Upper lobe of right lung (tissue), 1 donor: ENCODE results near the gene HIRIP3. TPM values are rescaled to one million over a fixed set of nuclear protein-coding genes. Genes with fewer than 3 reads are reported as not detected.

Experiments
- ATAC-seq: fragments of 200-7000 bp; cut with Tn5 transposase; one replicate; pipeline ENCODE4 v1.9.1; 2020; ENCODE audit warnings: mild to moderate bottlenecking, moderate library complexity
- DNase-seq: peaks from one replicate; pipeline ENCODE4 v3.0.0-alpha.2; 2020
- H3K27ac ChIP-seq: fragments of 200-600 bp; one replicate; pipeline ENCODE4 v1.8.0; 2022
- H3K27me3 ChIP-seq: fragments of 200-600 bp; one replicate; pipeline ENCODE4 v1.8.0; 2022; ENCODE audit warnings: mild to moderate bottlenecking
- H3K36me3 ChIP-seq: fragments of 200-600 bp; one replicate; pipeline ENCODE4 v1.8.0; 2022
- H3K4me1 ChIP-seq: fragments of 200-600 bp; one replicate; pipeline ENCODE4 v1.8.0; 2022
- H3K4me3 ChIP-seq: fragments of 200-600 bp; one replicate; pipeline ENCODE4 v1.8.0; 2022; ENCODE audit warnings: mild to moderate bottlenecking
- H3K9me3 ChIP-seq: fragments of 200-600 bp; one replicate; pipeline ENCODE4 v1.8.0; 2022
- CTCF ChIP-seq: fragments of 200-600 bp; IDR thresholded peaks from one replicate; pipeline ENCODE4 v1.8.0; 2022; ENCODE audit warnings: antibody characterized with exemption
- intact Hi-C: fragments of 100-400 bp; cut with DNase I; formaldehyde crosslinking; loops from one replicate; pipeline ENCODE4 v1.11.0; 2022
- total RNA-seq: library from RNA; stranded (reverse); fragmentation: NEBNext Ultra II Directional; extraction: Animal tissue kit (Norgen Biotek cat#: 25700); gene quantifications from one replicate; pipeline ENCODE4 v1.2.1, GENCODE V29; 2021
- donor health status: DM: no; HTN: yes; CAD: no; lungs with severe emphysema.

Gene HIRIP3
- total RNA-seq, 1 donor from 2014 or later: 20.3 TPM

GRCh38 chr16:30003670-30004423 lies 8.4 kb upstream of the HIRIP3 start:
- H3K27ac ChIP-seq: no peak overlapping the region
- no peak for ATAC-seq
- TF ChIP-seq CTCF: no peak
- no peak overlapping the region for H3K4me3 ChIP-seq
- no peaks in the 10 kb centered on the region for H3K4me1 ChIP-seq
- intact Hi-C loops: loop anchor here (10.0 kb wide), 1 partner anchor 149 kb away; no protein-coding TSS in a partner anchor
- H3K27me3 ChIP-seq: peaks cover 5% of the 10 kb centered on the region
- peaks cover 13% of the 10 kb centered on the region for H3K36me3 ChIP-seq
- DNase-seq: no peak
- no peaks in the 10 kb centered on the region for H3K9me3 ChIP-seq

- no peak for DNase-seq
- intact Hi-C loops: loop anchor here (10.0 kb wide), 1 partner anchor 148 kb away; no protein-coding TSS in a partner anchor
- TF ChIP-seq CTCF: no peak
Observed at GRCh38 chr16:30002614-30003346, 7.4 kb upstream of the HIRIP3 start.

GRCh38 chr16:30000735-30001631 lies 5.6 kb upstream of the HIRIP3 start:
- TF ChIP-seq CTCF: no peak
- DNase-seq: no peak
- peaks cover 17% of the 10 kb centered on the region for H3K36me3 ChIP-seq
- no peak overlapping the region for H3K27ac ChIP-seq
- H3K4me3 ChIP-seq: no peak overlapping the region
- peaks cover 9% of the 10 kb centered on the region for H3K4me1 ChIP-seq
- no peaks in the 10 kb centered on the region for H3K27me3 ChIP-seq
- intact Hi-C loops: loop anchor here (10.0 kb wide), 1 partner anchor 146 kb away; no protein-coding TSS in a partner anchor
- ATAC-seq: no peak
- H3K9me3 ChIP-seq: no peaks in the 10 kb centered on the region

More at GRCh38 chr16:30002614-30003346, 7.4 kb upstream of the HIRIP3 start:
- ATAC-seq: no peak
- no peaks in the 10 kb centered on the region for H3K27me3 ChIP-seq
- H3K4me3 ChIP-seq: no peak overlapping the region
- H3K36me3 ChIP-seq: peaks cover 17% of the 10 kb centered on the region
- H3K27ac ChIP-seq: no peak overlapping the region
- no peaks in the 10 kb centered on the region for H3K9me3 ChIP-seq
- no peaks in the 10 kb centered on the region for H3K4me1 ChIP-seq

DNA sequence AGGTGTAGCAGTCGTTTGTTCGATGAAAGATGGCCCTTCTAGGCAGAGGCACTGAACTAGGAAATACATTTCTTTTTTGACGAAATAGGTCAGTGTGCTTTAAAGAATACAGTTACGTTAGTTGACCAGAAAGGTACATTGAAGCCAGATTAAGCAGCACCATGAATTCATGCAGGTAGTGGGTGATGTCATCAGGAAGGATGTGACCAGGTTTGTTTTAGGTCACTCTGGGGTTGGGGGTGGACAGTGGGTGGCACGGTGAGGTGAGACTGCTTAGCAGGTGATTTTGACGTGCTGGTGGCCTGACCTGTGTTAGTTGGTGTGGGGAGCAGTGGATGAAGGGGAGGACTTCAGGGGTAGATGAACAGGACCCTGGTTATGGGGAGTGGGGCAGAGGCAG lies 4.2 kb upstream of the HIRIP3 start:
- Histone ChIP-seq H3K27ac (no peak overlapping the region), H3K4me1 (peaks cover 13% of the 10 kb centered on the region), H3K27me3 (no peaks in the 10 kb centered on the region), H3K4me3 (no peak overlapping the region), H3K9me3 (no peaks in the 10 kb centered on the region), H3K36me3 (peaks cover 17% of the 10 kb centered on the region)
- ATAC-seq: no peak
- DNase-seq: no peak
- no peak for TF ChIP-seq CTCF
- intact Hi-C loops: loop anchor here (10.0 kb wide), 2 partner anchors 75 to 145 kb away; partner anchors contain the start of gene KCTD13

GRCh38 chr16:29996766-29997250 lies 1.4 kb upstream of the HIRIP3 start:
- Histone ChIP-seq H3K27me3 (no peaks in the 10 kb centered on the region), H3K4me1 (peaks cover 23% of the 10 kb centered on the region), H3K36me3 (peaks cover 35% of the 10 kb centered on the region), H3K4me3 (peak overlapping the region; percentile 98), H3K9me3 (no peaks in the 10 kb centered on the region), H3K27ac (peak overlapping the region; percentile 97)
- TF ChIP-seq CTCF: no peak
- DNase-seq: no peak
- no peak for ATAC-seq
- intact Hi-C loops: loop anchor here (10.0 kb wide), 1 partner anchor 72 kb away; the partner anchor contains the start of gene KCTD13
